ENCODE data around the gene PRR30. TPM values are rescaled to one million over a fixed set of nuclear protein-coding genes. Genes with fewer than 3 reads are reported as not detected.

The PRR30 gene
- total RNA-seq, 1 experiment from 2014 or later: not detected

DNA sequence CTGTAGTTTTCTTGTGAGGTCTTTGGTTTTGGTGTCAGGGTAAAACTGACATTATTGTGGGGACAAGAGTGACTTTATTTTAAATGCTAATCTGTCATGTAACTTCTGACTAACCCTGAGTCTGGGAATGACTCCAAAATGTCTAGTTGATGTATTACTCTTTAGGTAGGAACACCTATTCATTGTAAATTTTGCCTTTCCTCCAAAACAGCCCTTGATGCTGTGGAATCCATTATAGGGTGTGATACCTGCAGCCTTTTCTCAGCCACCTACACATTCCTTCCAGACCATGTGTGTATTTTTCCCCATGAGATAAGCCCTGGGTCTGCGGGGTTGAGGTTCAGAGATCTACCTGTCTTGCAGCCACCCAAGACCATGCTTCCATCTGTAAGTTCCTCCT is 4.1 kb upstream of the PRR30 start:
- no peak overlapping the region for H2AFZ ChIP-seq (ENCODE audit: low read depth, low read length, poor library complexity, severe bottlenecking)
- no peak for ATAC-seq
- RAD21 ChIA-PET (ENCODE audit: low non-redundant PET in 1 of 2, low total read pairs in 2 of 2, uncharacterized antibody in 2 of 2, unreplicated experiment in 2 of 2): no interaction called here
- no peaks in the 10 kb centered on the region for H3K9me2 ChIP-seq (ENCODE audit: insufficient read depth)
- no peaks in the 10 kb centered on the region for H3K27me3 ChIP-seq (ENCODE audit: insufficient read depth, low read length)
- H3K4me1 ChIP-seq (ENCODE audit: control insufficient read depth in 1 of 2, insufficient read depth in 2 of 2, low read length in 2 of 2): no peaks in the 10 kb centered on the region
- no peak overlapping the region for H3K9ac ChIP-seq (ENCODE audit: low read length)
- H3K4me2 ChIP-seq (ENCODE audit: low read length): no peak overlapping the region
- POLR2A ChIA-PET: no interaction called here
- H3K36me3 ChIP-seq (ENCODE audit: control insufficient read depth in 1 of 2, insufficient read depth in 2 of 2, low read length in 2 of 2): no peaks in the 10 kb centered on the region
- H3K79me2 ChIP-seq (ENCODE audit: insufficient read depth, low read length): no peaks in the 10 kb centered on the region
- peaks cover 0 to 4% of the 10 kb centered on the region in 2 experiments; a peak in 1 of 4 replicates for H3K9me3 ChIP-seq (ENCODE audit: control insufficient read depth in 1 of 2, insufficient read depth in 1 of 2, low read depth in 1 of 2, low read length in 2 of 2)
- CTCF ChIA-PET: no interaction called here
- no peak overlapping the region for H3K27ac ChIP-seq (ENCODE audit: low read depth, low read length)
- no TSS peak for BruUV-seq (replicated peaks)
- H3K4me3 ChIP-seq (replicated peaks in 1 of 2; ENCODE audit: low read depth in 1 of 2, low read length in 2 of 2): no peak overlapping the region
- no peak for DNase-seq (ENCODE audit: low read depth, low spot score)
- intact Hi-C loops (cut with micrococcal nuclease): no loop called here
- TF ChIP-seq ZFX (IDR thresholded peaks at IDR 0.05): no peak
- TF ChIP-seq YY1 (IDR thresholded peaks at IDR 0.05; ENCODE audit: extremely low read depth, insufficient replicate concordance, low read depth, low read length): no peak
- H4K20me1 ChIP-seq (ENCODE audit: insufficient read depth): no peaks in the 10 kb centered on the region

DNA sequence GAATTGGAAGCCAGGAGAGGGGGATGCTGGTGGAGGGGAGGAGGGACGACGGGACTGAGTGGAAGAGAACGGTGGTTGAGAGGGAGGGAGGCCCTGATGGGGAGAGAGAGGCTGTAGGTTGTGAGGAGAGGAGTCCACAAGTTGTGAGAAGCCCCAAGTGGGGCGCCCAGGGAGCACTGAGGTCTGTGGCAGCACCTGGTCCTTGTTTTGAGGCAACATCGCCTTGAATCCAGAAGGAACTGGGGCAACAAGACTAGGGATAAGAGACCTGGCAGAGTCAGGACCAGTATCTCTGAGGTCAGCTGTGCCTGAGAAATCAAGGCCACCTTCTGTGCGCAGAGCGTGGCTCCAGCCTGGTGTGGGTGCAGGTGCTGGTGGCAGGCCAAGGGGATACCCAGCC is 1.1 kb downstream of the PRR30 start:
- POLR2A ChIA-PET: no interaction called here
- no peak overlapping the region for H3K4me2 ChIP-seq (ENCODE audit: low read length)
- no peaks in the 10 kb centered on the region for H3K9me2 ChIP-seq (ENCODE audit: insufficient read depth)
- RAD21 ChIA-PET (ENCODE audit: low non-redundant PET in 1 of 2, low total read pairs in 2 of 2, uncharacterized antibody in 2 of 2, unreplicated experiment in 2 of 2): no interaction called here
- peaks cover 0 to under 1% of the 10 kb centered on the region in 2 experiments; a peak in 1 of 4 replicates for H3K36me3 ChIP-seq (ENCODE audit: control insufficient read depth in 1 of 2, insufficient read depth in 2 of 2, low read length in 2 of 2)
- no peak overlapping the region for H3K27ac ChIP-seq (ENCODE audit: low read depth, low read length)
- DNase-seq (ENCODE audit: low read depth, low spot score): no peak
- H2AFZ ChIP-seq (ENCODE audit: low read depth, low read length, poor library complexity, severe bottlenecking): no peak overlapping the region
- intact Hi-C loops (cut with micrococcal nuclease): no loop called here
- CTCF ChIA-PET: no interaction called here
- no peak overlapping the region for H3K4me3 ChIP-seq (replicated peaks in 1 of 2; ENCODE audit: low read depth in 1 of 2, low read length in 2 of 2)
- peaks cover 0 to 4% of the 10 kb centered on the region in 2 experiments; a peak in 1 of 4 replicates for H3K9me3 ChIP-seq (ENCODE audit: control insufficient read depth in 1 of 2, insufficient read depth in 1 of 2, low read depth in 1 of 2, low read length in 2 of 2)
- no peaks in the 10 kb centered on the region for H3K27me3 ChIP-seq (ENCODE audit: insufficient read depth, low read length)
- no peak overlapping the region for H3K9ac ChIP-seq (ENCODE audit: low read length)
- peaks cover 12% of the 10 kb centered on the region for H3K79me2 ChIP-seq (ENCODE audit: insufficient read depth, low read length)
- H4K20me1 ChIP-seq (ENCODE audit: insufficient read depth): no peaks in the 10 kb centered on the region
- BruUV-seq (replicated peaks): no TSS peak
- ATAC-seq: no peak
- H3K4me1 ChIP-seq (ENCODE audit: control insufficient read depth in 1 of 2, insufficient read depth in 2 of 2, low read length in 2 of 2): peaks cover 4 to 13% of the 10 kb centered on the region in 2 experiments; a peak in 3 of 4 replicates
- no peak for TF ChIP-seq EZH2phosphoT487 (IDR thresholded peaks at IDR 0.05; ENCODE audit: borderline replicate concordance)
- no peak for TF ChIP-seq EGR1 (IDR thresholded peaks at IDR 0.05; ENCODE audit: low read depth)
- no peak for TF ChIP-seq JUND (IDR thresholded peaks at IDR 0.05)
- no peak for TF ChIP-seq CEBPB (IDR thresholded peaks at IDR 0.05; ENCODE audit: low read depth)
- TF ChIP-seq CBX3 (IDR thresholded peaks at IDR 0.05; ENCODE audit: low read depth): no peak

All from HCT116 (cell line).